ENCODE measurements around the gene KDM7A. TPM values are rescaled to one million over a fixed set of nuclear protein-coding genes. Genes with fewer than 3 reads are reported as not detected.
"Not testable (repeated sequence)": the region's sequence is repeated elsewhere in the genome, so short reads cannot be mapped to it uniquely, and the experiment has no call there.

KDM7A gene
- total RNA-seq, 1 experiment from 2014 or later, result 7.2 TPM

- no peaks in the 10 kb centered on the region for H3K36me3 ChIP-seq (ENCODE audit: insufficient read depth, low read length)
- no peaks in the 10 kb centered on the region for H3K9me3 ChIP-seq (ENCODE audit: low read length)
- H2AFZ ChIP-seq (ENCODE audit: low read length), result no peak overlapping the region
- no peak overlapping the region for H3K4me2 ChIP-seq (ENCODE audit: low read depth, low read length, poor library complexity, severe bottlenecking)
- H3K4me3 ChIP-seq (ENCODE audit: low read length), result no peak overlapping the region
- no peak for DNase-seq
- no peaks in the 10 kb centered on the region for H3K27me3 ChIP-seq (ENCODE audit: low read length)
- H3K4me1 ChIP-seq (ENCODE audit: low read length), result peaks cover 5% of the 10 kb centered on the region
- H4K20me1 ChIP-seq (ENCODE audit: insufficient read depth, low read depth, low read length), result no peaks in the 10 kb centered on the region
- H3K27ac ChIP-seq (ENCODE audit: low read length), result no peak overlapping the region
- H3K9ac ChIP-seq (ENCODE audit: low read length), result no peak overlapping the region
- H3K79me2 ChIP-seq (ENCODE audit: low read length), result no peaks in the 10 kb centered on the region
- no peaks in the 10 kb centered on the region for H3K9me2 ChIP-seq (replicated peaks; ENCODE audit: insufficient read depth, low read length)
These were observed 53.8 kb downstream of the KDM7A start for GRCh38 chr7:140122965-140123364.

- Histone ChIP-seq H3K4me2 (ENCODE audit: low read depth, low read length, poor library complexity, severe bottlenecking) (no peak overlapping the region), H3K9ac (ENCODE audit: low read length) (no peak overlapping the region), H2AFZ (ENCODE audit: low read length) (no peak overlapping the region), H4K20me1 (ENCODE audit: insufficient read depth, low read depth, low read length) (no peaks in the 10 kb centered on the region), H3K4me3 (ENCODE audit: low read length) (no peak overlapping the region), H3K9me3 (ENCODE audit: low read length) (no peaks in the 10 kb centered on the region), H3K27me3 (ENCODE audit: low read length) (no peaks in the 10 kb centered on the region), H3K9me2 (replicated peaks; ENCODE audit: insufficient read depth, low read length) (no peaks in the 10 kb centered on the region), H3K79me2 (ENCODE audit: low read length) (no peaks in the 10 kb centered on the region), H3K27ac (ENCODE audit: low read length) (no peak overlapping the region), H3K4me1 (ENCODE audit: low read length) (peaks cover 5% of the 10 kb centered on the region), H3K36me3 (ENCODE audit: insufficient read depth, low read length) (no peaks in the 10 kb centered on the region)
- DNase-seq, result no peak
These were observed 55.5 kb downstream of the KDM7A start for GRCh38 chr7:140121326-140121725.

- not testable (repeated sequence) for H3K79me2 ChIP-seq (ENCODE audit: low read length); H3K27me3 ChIP-seq (ENCODE audit: low read length); H3K27ac ChIP-seq (ENCODE audit: low read length); H3K9ac ChIP-seq (ENCODE audit: low read length); H3K4me3 ChIP-seq (ENCODE audit: low read length); H3K9me3 ChIP-seq (ENCODE audit: low read length); H4K20me1 ChIP-seq (ENCODE audit: insufficient read depth, low read depth, low read length); H2AFZ ChIP-seq (ENCODE audit: low read length); H3K9me2 ChIP-seq (replicated peaks; ENCODE audit: insufficient read depth, low read length); DNase-seq; H3K4me2 ChIP-seq (ENCODE audit: low read depth, low read length, poor library complexity, severe bottlenecking); H3K4me1 ChIP-seq (ENCODE audit: low read length); H3K36me3 ChIP-seq (ENCODE audit: insufficient read depth, low read length)
These were observed 62.0 kb downstream of the KDM7A start for GRCh38 chr7:140114817-140115216.

- not testable (repeated sequence) for H3K79me2 ChIP-seq (ENCODE audit: low read length); H3K27ac ChIP-seq (ENCODE audit: low read length); H3K9ac ChIP-seq (ENCODE audit: low read length); H3K4me3 ChIP-seq (ENCODE audit: low read length); H3K4me1 ChIP-seq (ENCODE audit: low read length); H3K9me3 ChIP-seq (ENCODE audit: low read length); H2AFZ ChIP-seq (ENCODE audit: low read length); H3K36me3 ChIP-seq (ENCODE audit: insufficient read depth, low read length); H3K9me2 ChIP-seq (replicated peaks; ENCODE audit: insufficient read depth, low read length); DNase-seq; H3K27me3 ChIP-seq (ENCODE audit: low read length); H4K20me1 ChIP-seq (ENCODE audit: insufficient read depth, low read depth, low read length); H3K4me2 ChIP-seq (ENCODE audit: low read depth, low read length, poor library complexity, severe bottlenecking)
These were observed 68.0 kb downstream of the KDM7A start for GRCh38 chr7:140108777-140109176.

- Histone ChIP-seq H3K27ac (ENCODE audit: low read length) (no peak overlapping the region), H3K27me3 (ENCODE audit: low read length) (no peaks in the 10 kb centered on the region), H3K9me3 (ENCODE audit: low read length) (no peaks in the 10 kb centered on the region), H3K9me2 (replicated peaks; ENCODE audit: insufficient read depth, low read length) (no peaks in the 10 kb centered on the region), H3K4me1 (ENCODE audit: low read length) (no peaks in the 10 kb centered on the region), H3K4me2 (ENCODE audit: low read depth, low read length, poor library complexity, severe bottlenecking) (no peak overlapping the region), H3K36me3 (ENCODE audit: insufficient read depth, low read length) (no peaks in the 10 kb centered on the region), H2AFZ (ENCODE audit: low read length) (no peak overlapping the region), H3K4me3 (ENCODE audit: low read length) (no peak overlapping the region), H3K9ac (ENCODE audit: low read length) (no peak overlapping the region), H4K20me1 (ENCODE audit: insufficient read depth, low read depth, low read length) (no peaks in the 10 kb centered on the region), H3K79me2 (ENCODE audit: low read length) (no peaks in the 10 kb centered on the region)
- no peak for DNase-seq
These were observed 80.3 kb downstream of the KDM7A start for GRCh38 chr7:140096459-140096858.

DNA sequence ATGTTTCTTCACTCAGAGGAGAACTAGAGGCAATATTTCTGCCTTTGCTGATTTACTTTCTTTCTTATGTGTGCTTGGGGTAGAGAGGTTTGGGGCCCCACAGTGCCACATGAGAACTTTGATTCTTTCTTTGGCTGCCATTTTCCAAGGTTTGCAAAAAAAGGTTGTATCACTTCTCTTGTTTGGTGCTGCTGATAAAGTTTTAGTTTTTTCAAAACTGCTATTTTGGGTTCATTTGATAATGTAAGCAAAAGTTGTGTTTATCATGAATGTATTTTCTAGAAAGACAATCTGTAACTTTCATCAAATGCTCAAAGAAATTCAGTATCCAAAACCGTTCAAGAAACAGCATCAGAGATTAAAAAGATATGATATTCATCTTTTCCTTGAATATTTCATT, 83.4 kb downstream of the KDM7A start:
- H3K27me3 ChIP-seq (ENCODE audit: low read length), result no peaks in the 10 kb centered on the region
- H3K4me3 ChIP-seq (ENCODE audit: low read length), result no peak overlapping the region
- H3K9ac ChIP-seq (ENCODE audit: low read length), result no peak overlapping the region
- no peak for DNase-seq
- no peak overlapping the region for H2AFZ ChIP-seq (ENCODE audit: low read length)
- no peaks in the 10 kb centered on the region for H3K79me2 ChIP-seq (ENCODE audit: low read length)
- no peaks in the 10 kb centered on the region for H3K36me3 ChIP-seq (ENCODE audit: insufficient read depth, low read length)
- H3K9me2 ChIP-seq (replicated peaks; ENCODE audit: insufficient read depth, low read length), result no peaks in the 10 kb centered on the region
- H3K4me2 ChIP-seq (ENCODE audit: low read depth, low read length, poor library complexity, severe bottlenecking), result no peak overlapping the region
- no peaks in the 10 kb centered on the region for H3K4me1 ChIP-seq (ENCODE audit: low read length)
- no peaks in the 10 kb centered on the region for H3K9me3 ChIP-seq (ENCODE audit: low read length)
- H4K20me1 ChIP-seq (ENCODE audit: insufficient read depth, low read depth, low read length), result no peaks in the 10 kb centered on the region
- H3K27ac ChIP-seq (ENCODE audit: low read length), result no peak overlapping the region

GRCh38 chr7:140085447-140085846, 91.3 kb downstream of the KDM7A start:
- no peak overlapping the region for H3K4me2 ChIP-seq (ENCODE audit: low read depth, low read length, poor library complexity, severe bottlenecking)
- no peaks in the 10 kb centered on the region for H3K9me3 ChIP-seq (ENCODE audit: low read length)
- no peaks in the 10 kb centered on the region for H3K27me3 ChIP-seq (ENCODE audit: low read length)
- no peak overlapping the region for H2AFZ ChIP-seq (ENCODE audit: low read length)
- no peaks in the 10 kb centered on the region for H3K36me3 ChIP-seq (ENCODE audit: insufficient read depth, low read length)
- DNase-seq, result no peak
- H3K27ac ChIP-seq (ENCODE audit: low read length), result no peak overlapping the region
- no peak overlapping the region for H3K9ac ChIP-seq (ENCODE audit: low read length)
- H4K20me1 ChIP-seq (ENCODE audit: insufficient read depth, low read depth, low read length), result no peaks in the 10 kb centered on the region
- no peak overlapping the region for H3K4me3 ChIP-seq (ENCODE audit: low read length)
- no peaks in the 10 kb centered on the region for H3K79me2 ChIP-seq (ENCODE audit: low read length)
- H3K4me1 ChIP-seq (ENCODE audit: low read length), result no peaks in the 10 kb centered on the region
- no peaks in the 10 kb centered on the region for H3K9me2 ChIP-seq (replicated peaks; ENCODE audit: insufficient read depth, low read length)

- Histone ChIP-seq H3K4me2 (ENCODE audit: low read depth, low read length, poor library complexity, severe bottlenecking) (no peak overlapping the region), H4K20me1 (ENCODE audit: insufficient read depth, low read depth, low read length) (no peaks in the 10 kb centered on the region), H3K79me2 (ENCODE audit: low read length) (no peaks in the 10 kb centered on the region), H3K4me1 (ENCODE audit: low read length) (no peaks in the 10 kb centered on the region), H3K27me3 (ENCODE audit: low read length) (no peaks in the 10 kb centered on the region), H3K9ac (ENCODE audit: low read length) (no peak overlapping the region), H3K4me3 (ENCODE audit: low read length) (no peak overlapping the region), H3K9me3 (ENCODE audit: low read length) (no peaks in the 10 kb centered on the region), H3K9me2 (replicated peaks; ENCODE audit: insufficient read depth, low read length) (no peaks in the 10 kb centered on the region), H3K27ac (ENCODE audit: low read length) (no peak overlapping the region), H3K36me3 (ENCODE audit: insufficient read depth, low read length) (no peaks in the 10 kb centered on the region), H2AFZ (ENCODE audit: low read length) (no peak overlapping the region)
- DNase-seq, result no peak
These were observed 91.8 kb downstream of the KDM7A start for GRCh38 chr7:140084972-140085371.

GRCh38 chr7:140084142-140084655, 92.6 kb downstream of the KDM7A start:
- Histone ChIP-seq H3K4me3 (ENCODE audit: low read length) (no peak overlapping the region), H3K9me2 (replicated peaks; ENCODE audit: insufficient read depth, low read length) (no peaks in the 10 kb centered on the region), H3K9me3 (ENCODE audit: low read length) (no peaks in the 10 kb centered on the region), H3K4me1 (ENCODE audit: low read length) (no peaks in the 10 kb centered on the region), H3K4me2 (ENCODE audit: low read depth, low read length, poor library complexity, severe bottlenecking) (no peak overlapping the region), H4K20me1 (ENCODE audit: insufficient read depth, low read depth, low read length) (no peaks in the 10 kb centered on the region), H3K9ac (ENCODE audit: low read length) (no peak overlapping the region), H3K27me3 (ENCODE audit: low read length) (no peaks in the 10 kb centered on the region), H3K79me2 (ENCODE audit: low read length) (no peaks in the 10 kb centered on the region), H3K36me3 (ENCODE audit: insufficient read depth, low read length) (no peaks in the 10 kb centered on the region), H2AFZ (ENCODE audit: low read length) (no peak overlapping the region), H3K27ac (ENCODE audit: low read length) (no peak overlapping the region)
- DNase-seq, result no peak

Data from Karpas-422 (cell line).